ENCODE measurements around the gene FIGNL1. TPM values are rescaled to one million over a fixed set of nuclear protein-coding genes. Genes with fewer than 3 reads are reported as not detected.

Gene FIGNL1, protein sequence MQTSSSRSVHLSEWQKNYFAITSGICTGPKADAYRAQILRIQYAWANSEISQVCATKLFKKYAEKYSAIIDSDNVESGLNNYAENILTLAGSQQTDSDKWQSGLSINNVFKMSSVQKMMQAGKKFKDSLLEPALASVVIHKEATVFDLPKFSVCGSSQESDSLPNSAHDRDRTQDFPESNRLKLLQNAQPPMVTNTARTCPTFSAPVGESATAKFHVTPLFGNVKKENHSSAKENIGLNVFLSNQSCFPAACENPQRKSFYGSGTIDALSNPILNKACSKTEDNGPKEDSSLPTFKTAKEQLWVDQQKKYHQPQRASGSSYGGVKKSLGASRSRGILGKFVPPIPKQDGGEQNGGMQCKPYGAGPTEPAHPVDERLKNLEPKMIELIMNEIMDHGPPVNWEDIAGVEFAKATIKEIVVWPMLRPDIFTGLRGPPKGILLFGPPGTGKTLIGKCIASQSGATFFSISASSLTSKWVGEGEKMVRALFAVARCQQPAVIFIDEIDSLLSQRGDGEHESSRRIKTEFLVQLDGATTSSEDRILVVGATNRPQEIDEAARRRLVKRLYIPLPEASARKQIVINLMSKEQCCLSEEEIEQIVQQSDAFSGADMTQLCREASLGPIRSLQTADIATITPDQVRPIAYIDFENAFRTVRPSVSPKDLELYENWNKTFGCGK
- total RNA-seq = 12.4 and 18.1 TPM in 2 replicates

DNA sequence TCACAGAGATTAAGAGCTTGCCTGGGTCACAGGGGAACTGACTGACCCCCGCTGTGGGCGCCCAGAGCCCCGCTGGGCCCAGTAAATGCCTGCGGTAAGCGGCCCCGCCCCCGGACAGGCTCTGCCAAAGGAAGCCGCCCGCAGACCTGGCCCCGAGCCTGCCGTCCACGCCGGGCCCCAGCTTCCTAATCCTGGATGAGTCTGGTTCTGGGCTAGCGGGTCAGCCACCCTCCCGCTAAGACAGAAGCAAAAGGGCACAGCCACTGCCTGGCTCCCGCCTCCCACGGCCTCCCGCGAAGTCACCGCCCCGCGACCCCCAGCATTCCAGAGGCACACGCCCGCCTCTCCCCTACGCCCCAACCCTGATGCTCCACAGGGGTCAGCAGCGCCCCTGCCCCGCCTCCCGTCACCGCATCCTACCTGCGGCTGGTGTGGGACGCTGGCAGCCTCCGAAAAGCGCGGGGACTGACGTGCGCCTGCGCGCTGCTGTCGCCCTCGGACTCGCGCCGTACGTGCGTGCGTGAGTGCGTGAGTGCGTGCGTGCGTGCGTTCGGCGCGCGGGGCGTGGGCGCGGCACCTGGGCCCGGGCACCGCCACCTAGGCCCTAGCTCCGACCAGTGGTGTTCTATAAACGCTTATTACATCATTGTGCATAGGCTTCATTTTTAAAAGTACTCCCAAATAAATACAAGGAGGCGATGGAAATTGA is at the start of gene FIGNL1:
FIGNL1 (minus strand) TSS at position 470 of the 709 bp plus-strand sequence. CDS start 3,063 bp downstream, outside the sequence.
- Histone ChIP-seq H3K27me3 (ENCODE audit: control insufficient read depth, insufficient read depth, low read length) (no peaks in the 10 kb centered on the region), H3K4me3 (ENCODE audit: low read depth, low read length) (peak within 1 kb of the TSS; percentile 61), H3K36me3 (ENCODE audit: control insufficient read depth, insufficient read depth, low read length) (no peaks in the 10 kb centered on the region)
- no peak for FAIRE-seq
- TF ChIP-seq, protein P1, sequence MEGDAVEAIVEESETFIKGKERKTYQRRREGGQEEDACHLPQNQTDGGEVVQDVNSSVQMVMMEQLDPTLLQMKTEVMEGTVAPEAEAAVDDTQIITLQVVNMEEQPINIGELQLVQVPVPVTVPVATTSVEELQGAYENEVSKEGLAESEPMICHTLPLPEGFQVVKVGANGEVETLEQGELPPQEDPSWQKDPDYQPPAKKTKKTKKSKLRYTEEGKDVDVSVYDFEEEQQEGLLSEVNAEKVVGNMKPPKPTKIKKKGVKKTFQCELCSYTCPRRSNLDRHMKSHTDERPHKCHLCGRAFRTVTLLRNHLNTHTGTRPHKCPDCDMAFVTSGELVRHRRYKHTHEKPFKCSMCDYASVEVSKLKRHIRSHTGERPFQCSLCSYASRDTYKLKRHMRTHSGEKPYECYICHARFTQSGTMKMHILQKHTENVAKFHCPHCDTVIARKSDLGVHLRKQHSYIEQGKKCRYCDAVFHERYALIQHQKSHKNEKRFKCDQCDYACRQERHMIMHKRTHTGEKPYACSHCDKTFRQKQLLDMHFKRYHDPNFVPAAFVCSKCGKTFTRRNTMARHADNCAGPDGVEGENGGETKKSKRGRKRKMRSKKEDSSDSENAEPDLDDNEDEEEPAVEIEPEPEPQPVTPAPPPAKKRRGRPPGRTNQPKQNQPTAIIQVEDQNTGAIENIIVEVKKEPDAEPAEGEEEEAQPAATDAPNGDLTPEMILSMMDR (IDR thresholded peaks at IDR 0.05; ENCODE audit: insufficient read depth, low read length, severe bottlenecking) = no peak
- peak; percentile 47 for DNase-seq (ENCODE audit: low read depth)

DNA sequence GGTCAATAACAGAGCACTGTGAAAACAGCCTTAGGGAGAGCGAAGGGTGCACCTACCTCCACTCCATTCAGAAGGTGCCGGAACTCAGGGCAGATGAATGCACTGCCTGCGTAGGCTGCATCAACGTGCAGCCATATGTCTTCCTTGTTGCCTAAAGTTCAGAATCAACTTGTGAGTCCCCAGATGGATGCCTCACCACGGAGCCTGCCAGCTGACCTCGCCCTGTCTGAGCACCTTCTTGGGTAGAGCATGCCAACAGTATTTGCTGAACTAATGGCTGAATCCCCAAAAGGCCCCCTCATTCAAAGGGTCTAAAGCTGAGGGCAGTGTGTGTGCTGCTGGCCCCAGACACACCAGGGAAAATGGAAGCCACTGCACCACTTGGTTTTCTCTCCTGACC is 48.9 kb upstream of the FIGNL1 start:
- no peak overlapping the region for H3K4me3 ChIP-seq (ENCODE audit: low read depth, low read length)
- DNase-seq (ENCODE audit: low read depth) (no peak), FAIRE-seq (no peak)
- TF ChIP-seq, protein P1 (IDR thresholded peaks at IDR 0.05; ENCODE audit: insufficient read depth, low read length, severe bottlenecking) = no peak
- no peaks in the 10 kb centered on the region for H3K36me3 ChIP-seq (ENCODE audit: control insufficient read depth, insufficient read depth, low read length)
- peaks cover 6% of the 10 kb centered on the region for H3K27me3 ChIP-seq (ENCODE audit: control insufficient read depth, insufficient read depth, low read length)

DNA sequence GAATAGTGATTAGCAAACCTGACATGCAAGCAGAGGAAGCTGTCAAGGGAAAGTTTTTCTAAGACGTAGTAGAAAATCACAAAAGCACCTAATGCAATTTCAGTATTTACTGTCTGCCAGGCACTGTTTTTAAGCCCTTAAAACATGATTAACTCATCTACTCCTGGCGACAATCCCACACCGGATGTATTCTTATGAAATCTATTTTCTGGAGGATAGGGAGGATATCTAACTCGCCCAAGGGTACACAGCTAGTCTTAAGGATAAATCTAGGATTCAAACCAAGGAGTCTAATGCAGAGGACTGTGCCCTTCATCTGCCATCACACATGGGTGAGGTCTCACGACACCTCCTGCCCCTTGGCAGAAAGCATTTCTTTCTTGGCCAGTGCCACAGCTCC is 47.8 kb upstream of the FIGNL1 start:
- TF ChIP-seq, protein P1 (IDR thresholded peaks at IDR 0.05; ENCODE audit: insufficient read depth, low read length, severe bottlenecking) = no peak
- Histone ChIP-seq H3K4me3 (ENCODE audit: low read depth, low read length) (no peak overlapping the region), H3K27me3 (ENCODE audit: control insufficient read depth, insufficient read depth, low read length) (peaks cover 6% of the 10 kb centered on the region), H3K36me3 (ENCODE audit: control insufficient read depth, insufficient read depth, low read length) (no peaks in the 10 kb centered on the region)
- DNase-seq (ENCODE audit: low read depth) (no peak), FAIRE-seq (no peak)

DNA sequence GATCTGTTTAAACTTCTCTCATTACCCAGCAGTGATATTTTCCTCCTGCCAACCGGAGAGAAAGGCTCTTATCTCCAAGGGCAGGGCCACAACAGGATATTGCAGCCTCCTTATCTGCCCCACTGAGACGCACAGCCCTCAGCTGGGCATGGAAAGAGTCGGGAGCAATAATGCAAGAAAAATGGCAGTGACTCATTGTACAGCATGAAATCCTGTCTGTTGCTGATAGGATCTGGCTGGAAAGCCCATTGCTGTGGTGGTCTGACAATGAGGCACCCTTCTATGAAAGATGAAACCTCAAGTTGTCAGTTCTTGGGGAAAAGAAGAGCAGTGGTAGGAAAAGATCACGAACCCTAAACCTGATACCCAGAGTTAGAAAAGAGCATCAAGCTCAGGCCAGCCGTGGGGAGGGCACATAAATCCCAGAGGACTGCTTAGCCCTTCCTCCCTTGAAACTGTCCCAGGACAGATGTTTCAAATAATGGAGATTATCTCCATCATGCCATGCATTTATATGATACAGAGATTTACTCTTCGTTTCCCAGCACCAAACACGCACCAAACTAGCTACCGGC is 47.0 kb upstream of the FIGNL1 start:
- no peaks in the 10 kb centered on the region for H3K36me3 ChIP-seq (ENCODE audit: control insufficient read depth, insufficient read depth, low read length)
- H3K27me3 ChIP-seq (ENCODE audit: control insufficient read depth, insufficient read depth, low read length) = peaks cover 6% of the 10 kb centered on the region
- DNase-seq (ENCODE audit: low read depth) = peak; percentile 35
- no peak overlapping the region for H3K4me3 ChIP-seq (ENCODE audit: low read depth, low read length)
- FAIRE-seq = no peak
- TF ChIP-seq, protein P1 (IDR thresholded peaks at IDR 0.05; ENCODE audit: insufficient read depth, low read length, severe bottlenecking) = no peak

DNA sequence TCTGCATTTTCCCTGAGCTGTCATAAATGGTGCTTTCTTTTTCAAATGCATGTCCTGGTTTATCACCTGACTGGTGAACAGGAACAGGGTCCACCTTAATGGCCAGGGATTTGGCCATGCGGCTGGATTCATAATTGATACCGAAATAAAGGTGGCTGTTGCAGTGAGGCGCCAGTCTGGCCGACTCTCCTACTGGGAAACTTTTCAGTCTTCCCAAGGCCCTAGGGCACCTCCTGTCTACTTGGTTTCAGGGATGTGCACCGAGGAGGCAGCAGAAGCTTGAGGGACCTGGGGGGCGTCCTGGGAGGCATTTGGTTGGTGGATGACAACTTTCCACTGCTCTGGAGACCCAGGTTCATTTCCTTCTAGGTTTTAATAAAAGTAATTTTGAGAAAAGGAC is 46.4 kb upstream of the FIGNL1 start:
- TF ChIP-seq, protein P1 (IDR thresholded peaks at IDR 0.05; ENCODE audit: insufficient read depth, low read length, severe bottlenecking) = no peak
- no peak for DNase-seq (ENCODE audit: low read depth)
- H3K27me3 ChIP-seq (ENCODE audit: control insufficient read depth, insufficient read depth, low read length) = peaks cover 6% of the 10 kb centered on the region
- no peaks in the 10 kb centered on the region for H3K36me3 ChIP-seq (ENCODE audit: control insufficient read depth, insufficient read depth, low read length)
- FAIRE-seq = no peak
- no peak overlapping the region for H3K4me3 ChIP-seq (ENCODE audit: low read depth, low read length)

Data from bronchial epithelial cell (primary cell).